Measurements from ENCODE around the gene MANBA.
A peak's percentile ranks its signal among the peaks of the same experiment; 100 is the strongest.
"Not testable (repeated sequence)": the region's sequence is repeated elsewhere in the genome, so short reads cannot be mapped to it uniquely, and the experiment has no call there.

Gene MANBA

DNA sequence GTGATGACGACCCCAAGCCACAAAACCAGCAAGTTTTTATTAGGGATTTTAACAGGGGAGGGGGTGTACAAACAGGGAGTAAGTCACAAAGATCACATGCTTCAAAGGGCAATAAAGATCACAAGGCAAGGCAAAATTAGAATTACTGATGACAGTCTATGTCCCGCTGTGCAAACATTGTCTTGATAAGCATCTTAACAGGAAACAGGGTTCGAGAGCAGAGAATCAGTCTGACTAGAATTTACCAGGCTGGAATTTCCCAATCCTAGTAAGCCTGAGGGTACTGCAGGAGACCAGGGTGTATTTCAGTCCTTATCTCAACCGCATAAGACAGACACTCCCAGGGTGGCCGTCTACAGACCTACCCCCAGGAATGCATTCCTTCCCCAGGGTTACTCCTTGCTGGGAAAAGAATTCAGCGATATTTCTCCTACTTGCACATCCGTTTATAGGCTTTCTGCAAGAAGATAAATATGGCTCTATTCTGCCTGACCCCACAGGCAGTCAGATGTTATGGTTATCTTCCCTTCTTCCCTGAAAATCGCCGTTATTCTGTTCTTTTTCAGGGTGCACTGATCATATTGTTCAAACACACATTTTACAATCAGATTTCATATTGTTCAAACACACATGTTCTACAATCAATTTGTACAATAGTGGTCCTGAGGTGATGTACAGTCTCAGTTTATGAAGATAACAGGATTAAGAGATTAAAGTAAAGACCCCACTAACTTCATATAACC, 41.8 kb downstream of the MANBA start:
- not testable (repeated sequence) for DNase-seq

GRCh38 chr4:102717448-102718092, 43.2 kb downstream of the MANBA start:
- DNase-seq: no peak

- DNase-seq: no peak
Observed at GRCh38 chr4:102715057-102715456, 45.7 kb downstream of the MANBA start.

GRCh38 chr4:102713774-102714173, 47.0 kb downstream of the MANBA start:
- not testable (repeated sequence) for DNase-seq

DNA sequence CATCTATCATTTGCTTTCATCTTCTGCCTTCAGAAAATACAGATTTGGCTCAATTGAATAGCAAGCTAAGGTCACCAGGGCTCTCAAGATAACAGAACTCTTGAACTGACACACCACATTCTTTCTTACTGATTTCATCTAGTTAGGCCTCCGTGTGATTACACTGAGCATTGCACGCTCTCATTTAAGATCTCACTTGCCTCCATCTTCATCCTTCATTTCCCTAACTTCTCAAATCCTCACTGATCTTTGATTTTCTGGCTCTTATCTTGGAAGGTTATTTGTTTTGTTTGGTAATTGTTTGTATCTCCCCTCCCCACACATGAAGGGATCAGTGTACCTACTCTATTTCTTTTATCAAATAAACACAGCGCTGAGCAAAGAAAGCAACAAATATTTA, 47.7 kb downstream of the MANBA start:
- no peak for DNase-seq

GRCh38 chr4:102710986-102711385, 49.8 kb downstream of the MANBA start:
- DNase-seq: no peak

DNA sequence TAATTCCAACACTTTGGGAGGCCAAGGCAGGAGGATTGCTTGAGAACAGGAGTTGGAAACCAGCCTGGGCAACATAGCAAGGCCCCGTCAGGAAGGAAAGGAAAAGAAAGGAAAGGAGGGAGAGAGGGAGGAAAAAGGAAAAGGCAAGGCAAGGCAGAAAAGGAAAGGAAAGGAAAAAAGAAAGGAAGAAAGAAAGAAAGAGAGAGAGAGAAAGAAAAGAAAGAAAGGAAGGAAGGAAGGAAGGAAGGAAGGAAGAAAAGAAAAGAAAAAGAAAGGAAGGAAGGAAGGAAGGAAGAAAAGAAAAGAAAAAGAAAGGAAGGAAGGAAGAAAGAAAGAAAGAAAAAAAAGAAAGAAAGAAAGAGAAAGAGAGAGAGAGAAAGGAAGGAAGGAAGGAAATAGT, 51.7 kb downstream of the MANBA start:
- DNase-seq: not testable (repeated sequence)

- no peak for DNase-seq
Observed at GRCh38 chr4:102707150-102707549, 53.6 kb downstream of the MANBA start.

- no peak for DNase-seq
Observed at GRCh38 chr4:102705391-102705935, 55.3 kb downstream of the MANBA start.

DNA sequence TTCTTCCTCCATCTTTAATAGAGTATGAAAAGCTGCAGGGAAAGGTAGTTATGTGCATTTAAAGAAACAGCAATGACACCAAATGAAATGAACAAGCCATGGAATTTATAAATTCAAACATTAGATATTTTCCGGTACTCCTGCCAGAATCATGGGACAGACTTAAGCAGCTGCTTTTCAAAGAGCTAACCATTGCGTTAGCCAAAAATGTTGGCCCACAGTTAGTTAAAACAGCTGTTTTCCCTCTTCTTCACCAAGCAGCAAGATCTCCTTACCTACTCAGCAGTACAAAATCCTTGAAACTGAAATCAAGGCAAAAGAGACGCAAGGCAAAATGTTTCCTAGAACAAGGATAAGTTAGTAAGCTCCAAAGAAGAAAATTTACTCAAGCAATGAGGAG, 64.0 kb downstream of the MANBA start:
- no peak for DNase-seq

GRCh38 chr4:102694791-102695190, 66.0 kb downstream of the MANBA start:
- no peak for DNase-seq

DNA sequence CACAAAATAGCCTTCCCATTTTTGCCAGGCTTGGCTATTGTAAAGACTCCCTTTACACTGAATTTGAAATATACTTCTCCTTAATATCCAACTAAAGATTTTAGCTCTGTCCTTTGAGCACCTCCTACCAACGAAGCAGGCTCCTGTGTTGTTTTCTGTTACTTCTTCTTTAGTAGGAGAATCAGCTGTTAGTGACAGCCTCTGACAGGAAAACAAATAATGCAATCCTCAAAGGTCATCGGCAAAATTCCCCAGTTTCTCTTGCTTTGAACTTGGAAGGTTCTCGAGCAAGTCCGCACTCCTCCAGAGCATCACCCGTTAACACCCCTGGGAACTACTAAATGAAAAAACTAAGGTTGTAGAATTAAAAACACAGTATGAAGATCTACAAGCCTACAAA, 66.9 kb downstream of the MANBA start:
- DNase-seq: no peak

DNA sequence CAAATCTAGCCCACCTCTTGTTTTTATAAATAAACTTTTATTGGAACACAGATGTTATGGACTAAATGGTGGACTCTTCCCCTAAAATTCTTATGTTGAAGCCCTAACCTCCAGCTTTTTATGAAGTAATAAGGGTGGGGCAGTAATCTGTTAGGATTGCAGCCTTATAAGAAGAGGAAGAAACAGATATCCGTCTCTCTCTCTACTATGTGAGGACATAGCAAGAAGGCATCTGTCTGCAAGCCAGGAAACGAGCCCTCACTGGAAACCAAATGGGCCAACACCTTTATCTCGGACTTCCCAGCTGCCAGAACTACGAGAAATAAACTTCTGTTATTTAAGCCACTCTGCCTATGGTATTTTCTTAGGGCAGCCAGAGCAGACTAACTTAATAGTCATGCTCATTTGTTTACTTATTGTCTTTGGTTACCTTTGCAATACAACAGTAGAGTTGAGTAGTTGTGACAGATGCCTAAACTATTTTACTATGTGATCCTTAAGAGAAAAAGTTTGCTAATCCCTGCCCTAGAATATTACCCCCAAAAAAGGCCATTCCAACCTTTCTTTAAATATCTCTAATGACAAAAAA, 67.4 kb downstream of the MANBA start:
- no peak for DNase-seq

- DNase-seq: no peak
Observed at GRCh38 chr4:102692474-102692873, 68.3 kb downstream of the MANBA start.

- DNase-seq: no peak
Observed at GRCh38 chr4:102687982-102688433, 72.8 kb downstream of the MANBA start.

DNA sequence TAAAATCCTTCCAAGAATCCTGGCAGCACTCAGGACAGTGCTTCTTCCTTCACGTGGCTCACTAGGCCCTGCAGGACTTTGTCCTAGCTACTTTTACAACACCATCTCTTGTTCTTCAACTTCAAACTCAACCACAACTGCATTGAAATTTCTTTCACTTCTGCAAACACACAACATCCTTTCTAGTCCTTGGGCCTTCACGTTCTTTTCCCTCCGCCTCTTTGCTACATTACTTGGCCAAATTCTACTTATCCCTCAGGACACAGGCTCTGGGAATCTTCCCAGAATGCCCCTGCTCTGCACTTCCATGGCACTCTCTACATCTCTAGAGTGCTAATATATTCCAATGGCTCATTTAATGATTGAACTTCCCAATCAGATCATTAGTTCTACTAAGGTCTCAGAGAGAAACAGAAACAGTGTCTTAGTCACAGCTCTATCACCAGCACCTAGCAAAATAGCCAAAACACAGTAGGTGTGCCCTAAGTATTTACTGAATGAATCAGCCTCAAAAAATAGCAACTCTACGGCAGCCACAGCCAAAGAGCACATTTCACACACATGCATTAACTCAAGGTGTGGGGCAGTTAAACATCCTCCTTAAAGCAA, 73.3 kb downstream of the MANBA start:
- no peak for DNase-seq

DNA sequence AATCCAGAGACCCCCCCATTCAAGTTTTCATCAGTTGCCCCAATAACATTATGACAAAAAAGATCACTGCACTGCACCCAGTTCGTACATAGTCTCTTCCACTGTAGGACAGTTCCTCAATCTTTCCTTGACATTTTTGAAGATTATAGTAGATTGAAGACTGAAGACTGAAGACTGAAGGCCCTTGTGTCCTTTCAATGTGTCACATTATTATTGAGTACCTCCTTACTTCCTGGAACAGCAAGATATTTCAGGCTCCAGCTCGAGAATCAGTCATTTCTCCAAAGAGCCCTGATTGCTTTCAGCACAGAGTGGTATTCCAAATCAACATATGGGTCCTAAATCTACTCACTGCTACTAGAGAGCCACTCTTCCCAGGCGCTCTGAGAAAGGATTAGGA, 75.0 kb downstream of the MANBA start:
- DNase-seq: no peak

DNA sequence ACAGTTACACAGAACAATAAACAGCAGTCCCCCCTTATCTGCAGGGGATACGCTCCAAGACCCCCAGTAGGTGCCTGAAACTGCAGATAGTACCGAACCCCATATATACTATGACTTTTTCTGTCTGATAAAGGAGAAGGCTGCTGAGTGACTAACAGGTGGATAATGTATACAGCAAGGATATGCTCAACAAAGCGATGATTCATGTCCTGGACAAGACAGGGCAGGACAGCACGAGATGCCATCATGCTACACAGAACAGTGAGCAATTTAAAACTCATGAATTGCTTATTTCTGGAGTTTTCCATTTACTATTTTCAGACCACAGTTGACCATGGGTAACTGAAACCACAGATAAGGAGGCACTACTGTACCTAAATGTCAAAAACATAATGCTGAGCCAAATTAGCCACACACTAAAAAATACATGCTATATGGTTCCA, 76.1 kb downstream of the MANBA start:
- no peak for DNase-seq

DNA sequence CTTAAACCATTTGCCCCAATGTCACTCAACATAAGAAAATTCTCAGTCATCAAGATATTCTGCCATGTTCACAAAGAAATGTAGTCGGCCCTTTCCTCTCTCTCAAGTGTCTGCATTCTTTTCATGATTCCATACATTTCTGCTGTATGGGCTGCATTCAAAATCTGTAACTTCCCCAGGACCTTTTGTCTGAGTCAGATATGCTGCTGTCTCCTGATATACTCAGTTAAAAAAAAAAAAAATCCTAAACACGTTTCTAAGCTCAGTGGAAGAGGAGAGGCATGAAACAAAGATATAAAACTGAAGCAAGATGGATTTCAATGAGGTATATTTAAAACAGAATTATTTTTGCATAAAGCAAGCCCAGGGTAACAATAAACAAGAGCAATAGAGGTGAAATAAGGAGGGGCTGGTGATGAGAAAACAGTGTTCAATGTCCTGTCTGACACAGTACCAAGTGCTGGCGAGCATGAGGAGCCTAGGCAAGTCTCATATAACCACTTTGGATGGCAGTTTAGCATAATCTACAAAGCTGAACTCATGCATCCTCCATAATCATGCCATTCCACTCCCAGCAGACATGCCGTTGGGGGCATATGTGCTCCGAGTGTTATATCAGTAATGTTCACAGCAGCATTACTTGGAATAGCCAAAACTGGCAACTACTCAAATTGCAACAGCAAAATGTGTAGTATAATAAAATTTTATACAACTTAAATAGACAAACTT, 76.7 kb downstream of the MANBA start:
- DNase-seq: no peak

- DNase-seq: no peak
Observed at GRCh38 chr4:102678695-102679335, 82.0 kb downstream of the MANBA start.

DNA sequence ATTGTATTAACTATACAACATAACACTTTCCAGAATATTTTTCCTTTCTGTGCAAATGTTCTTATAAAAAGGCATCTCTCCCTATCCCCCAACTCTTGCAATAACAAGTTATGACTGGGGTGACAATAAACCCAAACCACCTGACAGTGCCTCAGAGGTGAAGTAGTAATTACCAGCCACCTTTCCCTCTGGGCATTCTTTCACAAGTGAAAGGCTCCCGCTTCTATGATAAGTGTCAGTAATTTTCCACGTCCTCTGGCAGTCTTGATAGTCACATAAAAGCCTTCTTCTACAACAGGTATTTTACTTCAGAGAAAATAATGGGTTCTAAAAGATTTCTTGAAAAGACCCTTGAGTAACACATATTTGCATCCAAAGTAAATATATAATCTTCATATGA, 82.7 kb downstream of the MANBA start:
- DNase-seq: peak; percentile 31

GRCh38 chr4:102675141-102675540, 85.6 kb downstream of the MANBA start:
- DNase-seq: no peak
